Measurements from ENCODE around the gene AIF1. TPM values are rescaled to one million over a fixed set of nuclear protein-coding genes. Genes with fewer than 3 reads are reported as not detected.
A peak's percentile ranks its signal among the peaks of the same experiment; 100 is the strongest.

Gene AIF1
- total RNA-seq, 2 experiments from 2014 or later, result 16.3 to 22.0 TPM

- Histone ChIP-seq H3K4me1 (ENCODE audit: insufficient read depth, low read length, poor library complexity, severe bottlenecking) (peaks cover 88% of the 10 kb centered on the region), H3K27ac (ENCODE audit: low read depth, low read length, poor library complexity, severe bottlenecking) (peak overlapping the region; percentile 1), H3K9me3 (ENCODE audit: low read length) (no peaks in the 10 kb centered on the region), H4K20me1 (ENCODE audit: insufficient read depth, low read length) (no peaks in the 10 kb centered on the region), H3K9me2 (ENCODE audit: insufficient read depth, low read length) (no peaks in the 10 kb centered on the region), H3K4me3 (ENCODE audit: low read depth, low read length, poor library complexity, severe bottlenecking) (peak overlapping the region; percentile 69), H3K36me3 (ENCODE audit: insufficient read depth, low read length) (peaks cover 11% of the 10 kb centered on the region; the same call in 1 of the 2 replicates), H3K4me2 (ENCODE audit: low read length) (peak overlapping the region; percentile 86), H2AFZ (ENCODE audit: low read length) (peak overlapping the region; percentile 57; the same call in 1 of the 2 replicates), H3K79me2 (ENCODE audit: insufficient read depth, low read depth, low read length) (peaks cover 14% of the 10 kb centered on the region; the same call in 1 of the 2 replicates)
- no peak for TF ChIP-seq EZH2phosphoT487 (IDR thresholded peaks at IDR 0.05; ENCODE audit: borderline replicate concordance, low read depth, low read length)
- peak; percentile 64 for TF ChIP-seq CTCF (conservative IDR thresholded peaks at IDR 0.05; ENCODE audit: low read length)
- ChIA-PET POLR2A (interaction anchor here (0.6 to 2.1 kb wide), 12 partner anchors 9 to 458 kb away, joined by 3 to 10 read pairs (median 5); partner anchors contain the start of genes DDX39B and LST1), CTCF (ENCODE audit: unreplicated experiment) (interaction anchor here (0.6 to 1.3 kb wide), 6 partner anchors 8 to 23 kb away, joined by 3 to 5 read pairs (median 4); partner anchors contain the start of gene NCR3)
- no peak for DNase-seq (ENCODE audit: low spot score)
- intact Hi-C loops (cut with micrococcal nuclease; ENCODE audit: unreplicated experiment), result no loop called here
- BruUV-seq (replicated peaks), result no TSS peak
These were observed 40.6 kb upstream of the AIF1 start for GRCh38 chr6:31574106-31575061.

- Histone ChIP-seq H3K9me2 (ENCODE audit: insufficient read depth, low read length) (no peaks in the 10 kb centered on the region), H3K27ac (ENCODE audit: low read depth, low read length, poor library complexity, severe bottlenecking) (peak within 1 kb of the TSS; percentile 42), H3K36me3 (ENCODE audit: insufficient read depth, low read length) (peaks cover 12% of the 10 kb centered on the region; the same call in 1 of the 2 replicates), H3K4me2 (ENCODE audit: low read length) (peak within 1 kb of the TSS; percentile 86), H4K20me1 (ENCODE audit: insufficient read depth, low read length) (no peaks in the 10 kb centered on the region), H2AFZ (ENCODE audit: low read length) (peak within 1 kb of the TSS; percentile 57), H3K4me1 (ENCODE audit: insufficient read depth, low read length, poor library complexity, severe bottlenecking) (peaks cover 88% of the 10 kb centered on the region), H3K79me2 (ENCODE audit: insufficient read depth, low read depth, low read length) (peaks cover 14% of the 10 kb centered on the region; the same call in 1 of the 2 replicates), H3K9me3 (ENCODE audit: low read length) (no peaks in the 10 kb centered on the region), H3K4me3 (ENCODE audit: low read depth, low read length, poor library complexity, severe bottlenecking) (peak within 1 kb of the TSS; percentile 69)
- no peak for TF ChIP-seq CTCF (conservative IDR thresholded peaks at IDR 0.05; ENCODE audit: low read length)
- DNase-seq (ENCODE audit: low spot score), result peak; percentile 61
- ChIA-PET POLR2A (interaction anchor here (0.9 to 2.1 kb wide), 13 partner anchors 8 to 460 kb away, joined by 3 to 10 read pairs (median 5); partner anchors contain the start of genes DDX39B and NFKBIL1), CTCF (ENCODE audit: unreplicated experiment) (interaction anchor here (1.3 to 1.8 kb wide), 3 partner anchors 7 to 22 kb away, joined by 3 to 5 read pairs (median 3); partner anchors contain the start of gene LST1)
- intact Hi-C loops (cut with micrococcal nuclease; ENCODE audit: unreplicated experiment), result no loop called here
- no TSS peak for BruUV-seq (replicated peaks)
These were observed 39.6 kb upstream of the AIF1 start, which contains the start of gene TNF for GRCh38 chr6:31575335-31575901. Gene TNF, plus strand, starts transcription at chr6:31575565. Its CDS starts 177 bp downstream, at chr6:31575742.

Data from OCI-LY7 (cell line).